Parathyroid adenoma (tissue), 2 donors: ENCODE measurements around the gene PROSER2.

Source experiments
- H2AFZ ChIP-seq: fragments of 300-600 bp; sonication (generic); one replicate; pipeline ENCODE4 v1.7.0; 2017; ENCODE audit warnings: antibody characterized with exemption, mild to moderate bottlenecking
- H3K27ac ChIP-seq: fragments of 300-600 bp; sonication (generic); one replicate; pipeline ENCODE4 v1.7.0; 2017
- H3K27me3 ChIP-seq: fragments of 300-600 bp; sonication (generic); one replicate; pipeline ENCODE4 v1.7.0; 2017; ENCODE audit warnings: low read length; ENCODE audit not compliant: control insufficient read depth, insufficient read depth
- H3K36me3 ChIP-seq: fragments of 300-600 bp; sonication (generic); one replicate; pipeline ENCODE4 v1.7.0; 2017; ENCODE audit warnings: low read length; ENCODE audit not compliant: control insufficient read depth, insufficient read depth
- H3K4me1 ChIP-seq: fragments of 300-600 bp; sonication (generic); one replicate; pipeline ENCODE4 v1.7.0; 2017; ENCODE audit warnings: control low read depth
- H3K4me2 ChIP-seq: fragments of 300-600 bp; sonication (generic); one replicate; pipeline ENCODE4 v1.7.0; 2017; ENCODE audit warnings: low read length
- H3K4me3 ChIP-seq: fragments of 300-600 bp; sonication (generic); one replicate; pipeline ENCODE4 v1.7.0; 2017; ENCODE audit warnings: low read depth, low read length
- H3K79me2 ChIP-seq: fragments of 300-600 bp; sonication (generic); one replicate; pipeline ENCODE4 v1.7.0; 2017; ENCODE audit warnings: control low read depth
- H3K9ac ChIP-seq: fragments of 300-600 bp; sonication (generic); one replicate; pipeline ENCODE4 v1.7.0; 2017; ENCODE audit warnings: mild to moderate bottlenecking
- H3K9me3 ChIP-seq: fragments of 300-600 bp; sonication (generic); one replicate; pipeline ENCODE4 v1.7.0; 2017; ENCODE audit warnings: low read length; ENCODE audit not compliant: control insufficient read depth
- CTCF ChIP-seq: fragments of 300-600 bp; sonication (generic); IDR thresholded peaks from one replicate; pipeline ENCODE4 v1.7.0; 2017; ENCODE audit warnings: antibody characterized with exemption, mild to moderate bottlenecking
- donor health status: primary hyperparathyroidism.

The PROSER2 gene

GRCh38 chr10:11861341-11861740, 38.2 kb downstream of the PROSER2 start:
- H3K4me2 ChIP-seq, result no peak overlapping the region
- no peaks in the 10 kb centered on the region for H3K27me3 ChIP-seq
- no peak overlapping the region for H3K27ac ChIP-seq
- no peak overlapping the region for H3K9ac ChIP-seq
- no peaks in the 10 kb centered on the region for H3K79me2 ChIP-seq
- H3K4me3 ChIP-seq, result no peak overlapping the region
- H3K36me3 ChIP-seq, result no peaks in the 10 kb centered on the region
- no peak for TF ChIP-seq CTCF
- H2AFZ ChIP-seq, result no peak overlapping the region
- H3K4me1 ChIP-seq, result no peaks in the 10 kb centered on the region
- H3K9me3 ChIP-seq, result no peaks in the 10 kb centered on the region

- TF ChIP-seq CTCF, result no peak
- Histone ChIP-seq H3K79me2 (no peaks in the 10 kb centered on the region), H3K9ac (no peak overlapping the region), H3K27me3 (no peaks in the 10 kb centered on the region), H3K9me3 (no peaks in the 10 kb centered on the region), H3K4me3 (no peak overlapping the region), H3K4me2 (no peak overlapping the region), H2AFZ (no peak overlapping the region), H3K36me3 (no peaks in the 10 kb centered on the region), H3K4me1 (no peaks in the 10 kb centered on the region), H3K27ac (no peak overlapping the region)
These were observed 38.8 kb downstream of the PROSER2 start for GRCh38 chr10:11861811-11862428.

- no peak overlapping the region for H2AFZ ChIP-seq
- H3K9me3 ChIP-seq, result no peaks in the 10 kb centered on the region
- no peak for TF ChIP-seq CTCF
- H3K27ac ChIP-seq, result no peak overlapping the region
- no peak overlapping the region for H3K9ac ChIP-seq
- no peak overlapping the region for H3K4me3 ChIP-seq
- no peaks in the 10 kb centered on the region for H3K27me3 ChIP-seq
- H3K79me2 ChIP-seq, result no peaks in the 10 kb centered on the region
- no peaks in the 10 kb centered on the region for H3K4me1 ChIP-seq
- no peak overlapping the region for H3K4me2 ChIP-seq
- H3K36me3 ChIP-seq, result no peaks in the 10 kb centered on the region
These were observed 40.4 kb downstream of the PROSER2 start for GRCh38 chr10:11863353-11864109.

DNA sequence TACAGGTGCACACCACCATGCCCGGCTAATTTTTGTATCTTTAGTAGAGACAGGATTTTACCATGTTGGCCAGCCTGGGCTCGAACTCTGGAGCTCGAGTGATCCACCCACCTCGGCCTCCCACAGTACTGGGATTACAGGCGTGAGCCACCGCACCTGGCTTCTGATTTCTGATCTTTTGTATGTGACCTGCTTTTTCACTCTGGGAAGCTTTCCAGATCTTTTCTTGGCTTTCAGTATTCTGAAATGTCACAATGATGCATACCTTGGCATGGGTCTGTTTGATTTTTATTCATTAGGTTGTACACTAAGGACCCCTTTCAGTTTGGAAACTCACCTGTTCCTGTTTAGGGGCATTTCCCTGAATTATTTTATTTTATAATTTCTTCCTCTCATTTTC, 41.6 kb downstream of the PROSER2 start:
- no peaks in the 10 kb centered on the region for H3K9me3 ChIP-seq
- no peak overlapping the region for H2AFZ ChIP-seq
- no peak overlapping the region for H3K4me3 ChIP-seq
- no peak for TF ChIP-seq CTCF
- H3K79me2 ChIP-seq, result no peaks in the 10 kb centered on the region
- H3K9ac ChIP-seq, result no peak overlapping the region
- no peaks in the 10 kb centered on the region for H3K4me1 ChIP-seq
- no peaks in the 10 kb centered on the region for H3K27me3 ChIP-seq
- no peaks in the 10 kb centered on the region for H3K36me3 ChIP-seq
- H3K4me2 ChIP-seq, result no peak overlapping the region
- no peak overlapping the region for H3K27ac ChIP-seq

DNA sequence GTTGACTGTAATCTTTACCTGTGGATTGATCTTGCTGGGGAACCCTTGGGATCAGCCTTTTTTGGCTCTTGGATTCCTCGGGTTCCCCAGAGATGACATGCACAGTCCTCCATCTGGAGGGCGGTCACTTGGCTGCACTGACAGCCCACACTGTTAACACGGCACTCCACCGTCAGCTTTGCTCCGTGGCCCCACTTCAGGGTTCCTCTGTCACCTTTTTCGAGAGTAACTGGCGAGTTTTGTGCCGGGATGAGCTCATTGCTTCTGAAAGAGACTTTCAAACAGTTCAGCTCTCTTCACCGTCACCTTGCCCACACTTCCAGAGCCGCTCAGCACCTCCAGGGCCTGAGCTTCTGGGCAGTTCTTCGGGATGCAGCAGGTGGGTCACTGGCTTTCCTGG, 42.4 kb downstream of the PROSER2 start:
- no peaks in the 10 kb centered on the region for H3K9me3 ChIP-seq
- H3K27ac ChIP-seq, result no peak overlapping the region
- H3K4me3 ChIP-seq, result no peak overlapping the region
- no peaks in the 10 kb centered on the region for H3K4me1 ChIP-seq
- H3K4me2 ChIP-seq, result no peak overlapping the region
- no peaks in the 10 kb centered on the region for H3K79me2 ChIP-seq
- H2AFZ ChIP-seq, result no peak overlapping the region
- H3K9ac ChIP-seq, result no peak overlapping the region
- TF ChIP-seq CTCF, result no peak
- no peaks in the 10 kb centered on the region for H3K36me3 ChIP-seq
- H3K27me3 ChIP-seq, result no peaks in the 10 kb centered on the region
